ENCODE results near the gene TXNDC15.

- no peak for TF ChIP-seq POLR2A (IDR thresholded peaks at IDR 0.05)
- TF ChIP-seq, protein P1, sequence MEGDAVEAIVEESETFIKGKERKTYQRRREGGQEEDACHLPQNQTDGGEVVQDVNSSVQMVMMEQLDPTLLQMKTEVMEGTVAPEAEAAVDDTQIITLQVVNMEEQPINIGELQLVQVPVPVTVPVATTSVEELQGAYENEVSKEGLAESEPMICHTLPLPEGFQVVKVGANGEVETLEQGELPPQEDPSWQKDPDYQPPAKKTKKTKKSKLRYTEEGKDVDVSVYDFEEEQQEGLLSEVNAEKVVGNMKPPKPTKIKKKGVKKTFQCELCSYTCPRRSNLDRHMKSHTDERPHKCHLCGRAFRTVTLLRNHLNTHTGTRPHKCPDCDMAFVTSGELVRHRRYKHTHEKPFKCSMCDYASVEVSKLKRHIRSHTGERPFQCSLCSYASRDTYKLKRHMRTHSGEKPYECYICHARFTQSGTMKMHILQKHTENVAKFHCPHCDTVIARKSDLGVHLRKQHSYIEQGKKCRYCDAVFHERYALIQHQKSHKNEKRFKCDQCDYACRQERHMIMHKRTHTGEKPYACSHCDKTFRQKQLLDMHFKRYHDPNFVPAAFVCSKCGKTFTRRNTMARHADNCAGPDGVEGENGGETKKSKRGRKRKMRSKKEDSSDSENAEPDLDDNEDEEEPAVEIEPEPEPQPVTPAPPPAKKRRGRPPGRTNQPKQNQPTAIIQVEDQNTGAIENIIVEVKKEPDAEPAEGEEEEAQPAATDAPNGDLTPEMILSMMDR (IDR thresholded peaks at IDR 0.05): no peak
- TF ChIP-seq POLR2AphosphoS5 (IDR thresholded peaks at IDR 0.05): no peak
These were observed 27.6 kb upstream of the TXNDC15 start for GRCh38 chr5:134846641-134846960.
